SU-DHL-6 (cell line): ENCODE data around the gene AKAP6.

Experiments
- H2AFZ ChIP-seq: fragments of 200-600 bp; sonication (generic); 2 replicates; pipeline ENCODE4 v1.6.1; 2014; ENCODE audit warnings: low read depth, mild to moderate bottlenecking, moderate library complexity, mixed read lengths, antibody characterized with exemption, low read length; ENCODE audit not compliant: severe bottlenecking
- H3F3A ChIP-seq: fragments of 200-600 bp; shearing (Covaris generic); 2 replicates; pipeline ENCODE4 v1.6.0; 2016; ENCODE audit warnings: antibody characterized with exemption, mild to moderate bottlenecking; ENCODE audit not compliant: insufficient read depth
- H3K27ac ChIP-seq: fragments of 200-600 bp; sonication (generic); 2 replicates; pipeline ENCODE4 v1.5.1; 2016; ENCODE audit warnings: low read depth, mild to moderate bottlenecking, low read length, moderate library complexity, mixed read lengths
- H3K27me3 ChIP-seq: fragments of 200-600 bp; sonication (generic), shearing (Covaris generic); 2 replicates; pipeline ENCODE4 v1.6.0; 2014; ENCODE audit warnings: mild to moderate bottlenecking, low read length
- H3K36me3 ChIP-seq: fragments of 200-600 bp; sonication (generic); 2 replicates; pipeline ENCODE4 v1.6.1; 2014; ENCODE audit warnings: mild to moderate bottlenecking, low read length, mixed read lengths
- H3K4me2 ChIP-seq: fragments of 300-600, 200-600 bp; shearing (Covaris generic), sonication (generic); 2 replicates; pipeline ENCODE4 v1.6.0; 2014; ENCODE audit warnings: low read length, low read depth, mild to moderate bottlenecking; ENCODE audit not compliant: poor library complexity, severe bottlenecking
- H3K4me3 ChIP-seq: fragments of 200-600 bp; sonication (generic); 2 replicates; pipeline ENCODE4 v1.5.1; 2014; ENCODE audit warnings: antibody characterized with exemption, low read length, mild to moderate bottlenecking, mixed read lengths; ENCODE audit not compliant: insufficient read depth, poor library complexity, severe bottlenecking
- H3K79me2 ChIP-seq: fragments of 200-600 bp; sonication (generic); 2 replicates; pipeline ENCODE4 v1.6.1; 2014; ENCODE audit warnings: mild to moderate bottlenecking, low read length, moderate library complexity; ENCODE audit not compliant: insufficient read depth
- H3K9ac ChIP-seq: fragments of 200-600 bp; sonication (generic); 2 replicates; pipeline ENCODE4 v1.7.0; 2014; ENCODE audit warnings: mild to moderate bottlenecking, low read length
- H3K9me2 ChIP-seq: fragments of 200-600 bp; sonication (generic); replicated peaks from 2 replicates; pipeline ENCODE4 v1.6.1; 2014; ENCODE audit warnings: low read length; ENCODE audit not compliant: insufficient read depth
- H3K9me3 ChIP-seq: fragments of 200-600 bp; sonication (generic); 2 replicates; pipeline ENCODE4 v1.6.1; 2014; ENCODE audit warnings: low read length, mixed read lengths; ENCODE audit not compliant: insufficient read depth
- H4K20me1 ChIP-seq: fragments of 200-600 bp; sonication (generic); 2 replicates; pipeline ENCODE4 v1.6.1; 2014; ENCODE audit warnings: low read depth, mild to moderate bottlenecking, antibody characterized with exemption, low read length, moderate library complexity, mixed read lengths
- CTCF ChIP-seq: fragments of 200-600 bp; sonication (generic); IDR thresholded peaks from one replicate; pipeline ENCODE4 v1.5.1; 2017; ENCODE audit warnings: antibody characterized with exemption, mild to moderate bottlenecking, low read length, moderate library complexity; ENCODE audit not compliant: insufficient read depth, poor library complexity, severe bottlenecking
- EZH2phosphoT487 ChIP-seq: fragments of 200-600 bp; sonication (generic), shearing (Covaris generic); conservative IDR thresholded peaks from 2 replicates; pipeline ENCODE4 v1.6.1; 2018; ENCODE audit warnings: mild to moderate bottlenecking, antibody characterized with exemption, low read length, moderate library complexity, mixed read lengths

The AKAP6 gene

GRCh38 chr14:32865827-32866376 is 536.8 kb downstream of the AKAP6 start:
- Histone ChIP-seq H3K4me2 (no peak overlapping the region), H3K27ac (no peak overlapping the region), H3K79me2 (no peaks in the 10 kb centered on the region), H4K20me1 (no peaks in the 10 kb centered on the region), H3K4me3 (no peak overlapping the region), H3K9me2 (no peaks in the 10 kb centered on the region), H3K9me3 (0 out of 2 replicates have a peak, but pooled peaks cover 5% of the 10 kb centered on the region), H3K36me3 (no peaks in the 10 kb centered on the region), H3K9ac (no peak overlapping the region), H3F3A (no peaks in the 10 kb centered on the region), H3K27me3 (no peaks in the 10 kb centered on the region), H2AFZ (no peak overlapping the region)
- TF ChIP-seq CTCF (no peak), EZH2phosphoT487 (no peak)

- H3K4me2 ChIP-seq = no peak overlapping the region
- no peaks in the 10 kb centered on the region for H4K20me1 ChIP-seq
- H2AFZ ChIP-seq = no peak overlapping the region
- no peaks in the 10 kb centered on the region for H3K36me3 ChIP-seq
- H3K27me3 ChIP-seq = no peaks in the 10 kb centered on the region
- TF ChIP-seq CTCF = no peak
- no peak for TF ChIP-seq EZH2phosphoT487
- no peak overlapping the region for H3K9ac ChIP-seq
- H3F3A ChIP-seq = no peaks in the 10 kb centered on the region
- no peaks in the 10 kb centered on the region for H3K9me2 ChIP-seq
- H3K9me3 ChIP-seq = no peaks in the 10 kb centered on the region
- no peak overlapping the region for H3K27ac ChIP-seq
- H3K4me3 ChIP-seq = no peak overlapping the region
- no peaks in the 10 kb centered on the region for H3K79me2 ChIP-seq
Observed at GRCh38 chr14:32883188-32883587, 554.1 kb downstream of the AKAP6 start.
